GM18868 (cell line): Measurements from ENCODE around the gene TNRC6A.
A peak's percentile ranks its signal among the peaks of the same experiment; 100 is the strongest.
"Not testable (repeated sequence)": the region's sequence is repeated elsewhere in the genome, so short reads cannot be mapped to it uniquely, and the experiment has no call there.

ENCODE experiments used
- ATAC-seq: cut with Tn5 transposase; IDR thresholded peaks from one replicate; pipeline ENCODE4 v1.9.1; 2021; ENCODE audit warnings: mild to moderate bottlenecking, moderate library complexity; ENCODE audit not compliant: unreplicated experiment

TNRC6A gene

DNA sequence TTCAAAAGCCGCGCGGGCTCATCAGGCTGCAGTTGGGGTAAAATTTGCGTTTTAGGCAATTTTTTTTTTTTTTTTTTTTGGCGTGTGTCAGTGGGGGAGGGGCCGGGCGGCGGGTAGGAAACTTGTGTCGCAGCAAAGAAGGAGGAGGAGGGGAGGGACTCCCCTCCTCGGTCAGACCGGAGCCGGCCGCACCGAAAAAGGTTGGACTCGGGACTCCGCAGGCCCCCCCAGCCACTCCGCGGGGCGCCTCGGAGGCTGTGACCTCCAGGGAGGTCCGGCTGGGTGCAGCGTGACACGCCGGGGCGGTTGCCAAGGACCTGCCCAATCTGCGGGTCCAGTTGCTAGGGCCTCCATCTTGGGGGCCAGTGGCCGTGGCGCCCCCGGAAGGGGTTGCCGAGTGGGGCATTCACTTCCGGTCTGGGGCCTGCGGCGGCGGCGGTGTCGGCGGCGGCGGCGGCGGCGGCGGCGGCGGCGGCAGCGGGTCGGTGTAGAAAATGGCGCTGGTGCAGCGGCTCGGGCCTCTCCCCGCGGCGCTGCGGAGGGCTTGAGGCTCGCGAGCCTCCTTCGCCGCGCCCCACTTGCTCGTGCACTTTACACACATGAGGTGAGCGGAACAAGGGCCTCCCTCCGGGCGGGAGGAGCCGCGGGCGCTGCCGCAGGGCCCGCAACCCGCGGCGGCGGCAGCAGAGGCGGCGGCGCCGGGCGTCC lies at the start of gene TNRC6A:
Gene TNRC6A, plus strand, starts transcription at position 409 of the 708 bp plus-strand sequence. Its CDS starts 191 bp downstream, at position 600.
- peak; percentile 92 for ATAC-seq

DNA sequence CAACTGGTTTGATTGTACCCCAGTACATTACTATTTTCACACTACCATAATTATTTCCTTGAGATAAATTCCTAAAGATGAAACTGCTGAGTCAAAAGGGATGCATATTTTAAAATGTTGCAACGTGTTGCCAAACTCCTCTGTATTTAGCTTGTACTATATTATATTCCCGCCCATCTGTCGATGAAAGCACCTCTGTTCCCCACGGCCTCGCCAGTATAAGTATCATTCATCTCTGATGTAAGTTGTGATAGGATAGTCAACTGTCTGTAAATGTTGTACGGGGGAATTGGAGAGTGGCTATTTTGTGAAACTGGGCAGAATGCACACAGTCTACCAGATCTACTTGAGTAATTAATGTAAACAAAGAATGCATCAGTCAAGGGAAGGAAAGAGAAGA lies 47.7 kb upstream of the TNRC6A start:
- no peak for ATAC-seq

DNA sequence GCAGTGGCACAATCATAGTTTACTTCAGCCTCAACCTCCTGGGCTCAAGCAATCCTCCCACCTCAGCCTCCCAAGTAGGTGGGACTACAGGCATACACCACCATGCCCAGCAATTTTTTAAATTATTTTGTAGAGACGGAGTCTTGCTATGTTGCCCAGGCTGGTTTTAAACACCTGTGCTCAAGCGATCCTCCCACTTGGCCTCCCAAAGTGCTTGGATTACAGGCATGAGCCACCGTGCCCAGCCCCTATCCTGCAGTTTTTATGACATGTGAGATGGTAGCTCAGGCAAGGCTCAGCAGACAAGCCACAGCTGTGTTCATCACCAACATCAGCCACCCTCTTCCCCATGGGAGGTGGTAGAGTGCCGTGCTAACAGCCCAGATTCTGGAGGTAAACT lies 46.2 kb upstream of the TNRC6A start:
- no peak for ATAC-seq

DNA sequence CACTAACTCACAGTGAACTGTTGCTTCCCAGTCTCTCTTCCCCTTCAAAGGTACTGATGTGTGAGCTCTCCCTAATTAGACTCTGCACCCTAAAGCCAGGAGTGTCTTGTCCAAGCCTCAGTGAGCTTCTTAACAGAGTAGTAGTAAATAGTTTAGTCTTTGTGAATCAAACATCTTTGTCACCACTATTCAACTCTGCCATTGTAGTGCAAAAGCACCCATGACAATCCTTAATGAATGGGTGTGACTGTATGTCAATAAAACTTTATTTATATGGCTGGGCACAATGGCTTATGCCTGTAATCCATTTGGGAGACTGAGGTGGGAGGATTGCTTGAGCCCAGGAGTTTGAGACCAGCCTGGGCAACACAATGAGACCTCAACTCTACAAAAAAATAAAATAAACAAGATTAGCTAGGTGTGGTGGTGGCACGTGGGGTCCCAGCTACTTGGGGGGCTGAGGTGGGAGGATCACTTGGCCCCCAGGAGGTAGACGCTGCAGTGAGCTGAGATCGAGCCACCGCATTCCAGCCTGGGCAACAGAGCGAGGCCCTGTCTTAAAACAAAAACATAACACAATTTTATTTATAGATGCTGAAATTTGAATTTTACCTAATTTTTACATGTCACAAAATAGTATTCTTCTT lies 45.5 kb upstream of the TNRC6A start:
- no peak for ATAC-seq

DNA sequence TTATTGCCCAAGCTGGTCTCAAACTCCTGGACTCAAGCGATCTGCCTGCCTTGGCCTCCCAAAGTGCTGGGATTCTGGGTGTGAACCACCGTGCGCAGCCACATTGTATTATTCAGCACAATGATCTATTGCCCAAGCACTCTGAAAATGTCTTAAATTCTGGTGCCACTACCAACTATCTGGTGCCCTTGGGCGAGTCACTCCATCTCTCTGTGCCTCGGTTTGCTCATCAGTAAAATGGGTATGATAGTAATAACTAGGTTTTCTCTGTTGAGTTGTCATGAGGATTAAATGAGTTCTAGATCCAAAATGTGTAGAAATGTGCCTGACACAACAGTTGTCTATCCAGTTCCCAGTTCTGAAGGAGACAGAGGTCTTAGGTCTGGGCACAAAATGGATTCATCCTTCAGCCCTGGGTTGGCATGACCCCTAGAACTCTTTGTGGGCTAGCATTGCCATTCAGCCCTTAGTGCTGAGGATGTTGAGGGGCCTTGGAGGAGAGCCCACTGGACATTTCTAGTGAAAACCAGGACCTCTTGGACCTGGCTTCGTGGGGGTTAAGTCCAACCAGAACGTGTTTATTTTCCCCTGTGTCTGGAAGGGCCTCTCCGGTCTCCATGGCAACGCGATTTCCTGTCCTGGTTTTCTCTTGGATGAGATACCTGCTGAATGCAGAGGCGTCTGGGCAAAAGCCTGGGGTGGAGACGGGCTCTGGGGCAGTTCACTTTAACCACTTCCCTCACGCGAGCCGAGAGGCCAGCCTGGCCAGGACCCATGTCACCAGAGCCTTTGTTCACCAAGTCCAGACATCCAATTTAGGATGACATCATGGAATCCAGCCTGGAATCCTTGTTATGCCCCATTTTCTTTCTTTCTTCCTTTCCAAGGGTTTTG lies 43.7 kb upstream of the TNRC6A start:
- ATAC-seq = no peak

DNA sequence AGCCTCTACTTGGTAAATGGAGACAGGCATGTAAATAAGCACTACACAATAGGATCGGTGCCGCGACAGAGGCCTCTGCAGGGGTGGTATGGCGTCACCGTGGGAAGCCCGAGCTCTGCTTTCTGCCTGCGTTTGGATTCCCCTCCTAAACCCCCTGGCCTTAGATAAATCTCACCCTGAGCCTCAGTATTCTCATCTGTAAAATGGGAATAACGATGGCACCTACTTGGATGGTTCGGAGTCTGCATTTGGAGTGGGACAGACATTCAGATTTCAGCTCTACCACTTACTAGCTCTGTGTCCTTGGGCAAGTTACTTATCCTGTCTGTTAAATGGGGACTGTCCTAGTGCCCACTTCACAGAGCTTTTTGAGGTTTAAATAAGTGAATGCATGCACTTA lies 42.8 kb upstream of the TNRC6A start:
- no peak for ATAC-seq

DNA sequence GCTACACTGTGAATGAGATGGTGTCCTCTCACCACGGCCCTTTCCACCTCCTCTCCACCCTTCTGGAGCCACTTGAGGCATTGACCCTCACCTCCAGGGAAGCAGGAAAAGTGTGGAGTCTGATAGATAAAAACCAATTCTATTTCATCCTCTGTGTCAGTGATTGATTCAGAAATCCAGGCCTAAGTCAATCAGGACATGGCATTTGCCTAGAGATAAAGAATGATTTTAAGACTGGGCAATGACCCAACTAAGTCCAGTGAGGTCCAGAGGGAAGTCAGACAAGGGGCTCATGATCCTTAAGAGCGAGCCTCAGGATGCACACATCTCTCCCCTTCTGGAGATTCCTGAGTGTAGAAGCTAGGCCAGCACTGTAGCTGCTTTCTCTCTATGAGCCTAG lies 41.1 kb upstream of the TNRC6A start:
- no peak for ATAC-seq

DNA sequence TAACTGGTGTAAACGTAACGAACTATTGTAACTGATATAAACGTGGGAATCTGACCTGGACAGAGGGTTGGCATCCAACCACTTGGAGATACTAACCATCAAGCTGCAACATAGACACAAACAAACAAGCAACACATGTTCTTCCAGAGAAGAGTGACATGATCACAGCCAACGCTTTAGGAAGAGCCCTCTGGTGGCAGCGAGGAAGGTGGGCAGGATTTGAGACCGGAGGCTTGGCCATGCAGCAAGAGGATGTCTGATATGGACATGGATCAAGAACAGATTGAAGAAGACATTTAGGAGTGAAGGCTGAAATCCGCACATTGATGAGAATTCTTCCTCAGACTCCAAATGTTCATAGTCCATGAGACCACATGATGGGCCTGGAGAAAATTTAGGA lies 40.3 kb upstream of the TNRC6A start:
- no peak for ATAC-seq

DNA sequence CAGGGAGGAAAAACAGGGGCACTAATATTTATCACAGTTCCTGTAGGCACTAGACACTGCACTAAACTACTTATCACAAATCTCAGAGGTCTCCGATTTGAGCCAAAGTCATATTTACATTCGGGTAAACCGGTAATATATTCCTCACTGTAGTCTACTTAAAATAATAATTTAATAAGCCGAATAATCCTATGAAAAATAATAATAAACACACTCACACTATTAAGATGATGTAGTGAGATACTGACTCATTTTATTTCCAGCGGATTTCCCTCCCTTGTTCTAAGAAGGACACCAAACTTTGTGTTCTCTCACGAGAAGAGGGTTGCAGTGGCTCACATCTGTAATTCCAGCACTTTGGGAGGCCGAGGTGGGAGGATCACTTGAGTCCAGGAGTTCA lies 36.6 kb upstream of the TNRC6A start:
- ATAC-seq = no peak

DNA sequence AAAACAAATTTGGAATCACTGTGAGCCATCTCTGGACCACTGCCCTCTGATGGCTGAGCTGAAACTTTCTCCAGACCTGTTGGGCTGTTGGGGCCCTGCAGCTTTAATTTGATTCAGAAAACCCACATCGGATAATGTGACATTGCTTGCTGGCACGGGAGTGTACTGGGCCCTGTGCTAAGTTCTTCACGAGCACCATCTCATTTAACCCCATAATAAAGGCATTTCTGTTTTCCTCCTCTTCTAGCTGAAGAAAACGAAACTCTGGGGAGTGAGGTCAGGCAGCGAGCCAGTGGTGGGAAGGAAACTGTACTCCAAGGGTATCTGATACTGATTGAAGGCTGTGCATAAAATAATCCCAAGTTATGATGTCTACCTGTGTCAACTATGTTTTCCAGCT lies 34.5 kb upstream of the TNRC6A start:
- no peak for ATAC-seq

DNA sequence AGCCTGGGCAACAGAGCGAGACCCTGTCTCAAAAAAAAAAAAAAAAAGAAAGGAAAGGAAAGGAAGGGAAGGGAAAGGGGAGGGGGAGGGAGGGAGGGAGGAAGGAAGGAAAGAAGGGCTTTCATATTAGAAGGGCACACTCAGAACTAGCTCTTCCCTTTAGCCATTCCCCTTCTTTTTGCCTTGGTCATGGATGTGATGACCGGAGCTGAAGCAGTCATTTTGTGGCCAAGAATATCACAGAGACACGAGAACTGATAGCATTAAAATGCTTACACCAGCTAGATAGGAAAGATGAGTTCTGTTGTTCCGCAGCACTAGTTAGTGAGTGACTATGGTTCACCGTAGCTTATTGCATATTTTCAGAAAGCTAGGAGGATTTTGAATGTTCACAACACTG lies 32.8 kb upstream of the TNRC6A start:
- ATAC-seq = no peak

DNA sequence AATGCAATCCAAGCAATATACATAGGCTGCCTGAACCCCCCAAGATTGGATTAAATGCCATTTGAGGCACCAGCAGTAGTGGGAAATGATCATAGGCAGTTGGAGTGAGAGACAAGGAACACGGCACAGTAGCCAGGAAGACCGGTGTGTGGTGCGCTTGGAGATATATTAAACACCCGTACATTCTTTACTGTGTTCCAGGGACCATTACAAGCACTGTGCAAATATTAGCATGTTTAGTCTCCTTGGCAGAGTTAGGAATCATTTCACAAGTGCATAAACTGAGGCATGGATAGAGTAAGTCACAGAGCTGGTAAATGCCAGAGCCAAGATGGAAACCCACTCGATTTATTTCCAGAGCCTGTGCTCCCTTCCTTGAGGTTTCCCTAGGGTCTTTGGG lies 31.1 kb upstream of the TNRC6A start:
- ATAC-seq = no peak

DNA sequence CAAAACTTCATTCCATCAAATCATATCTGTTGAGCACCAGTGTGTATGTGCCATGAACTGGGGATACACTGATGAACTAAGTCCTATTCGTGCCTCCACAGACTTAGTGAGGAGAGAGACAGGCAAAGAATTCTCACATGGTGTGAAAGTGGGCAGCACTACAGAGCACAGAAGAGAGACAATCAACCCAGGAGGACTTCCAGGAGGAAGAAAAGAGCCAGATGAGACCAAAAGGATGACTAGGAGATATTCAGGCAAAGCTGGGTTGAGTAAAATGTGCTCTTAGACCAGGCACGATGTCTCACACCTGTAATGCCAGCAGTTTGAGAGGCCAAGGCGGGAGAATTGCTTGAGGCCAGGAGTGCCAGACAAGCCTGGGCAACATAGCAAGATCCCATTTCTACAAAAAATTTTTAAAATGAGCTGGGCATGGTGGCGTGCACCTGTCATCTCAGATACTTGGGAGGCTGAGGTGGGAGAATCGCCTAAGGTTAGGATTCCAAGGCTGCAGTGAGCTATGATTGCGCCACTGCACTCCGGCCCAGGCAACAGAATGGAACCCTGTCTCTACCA lies 30.2 kb upstream of the TNRC6A start:
- no peak for ATAC-seq

DNA sequence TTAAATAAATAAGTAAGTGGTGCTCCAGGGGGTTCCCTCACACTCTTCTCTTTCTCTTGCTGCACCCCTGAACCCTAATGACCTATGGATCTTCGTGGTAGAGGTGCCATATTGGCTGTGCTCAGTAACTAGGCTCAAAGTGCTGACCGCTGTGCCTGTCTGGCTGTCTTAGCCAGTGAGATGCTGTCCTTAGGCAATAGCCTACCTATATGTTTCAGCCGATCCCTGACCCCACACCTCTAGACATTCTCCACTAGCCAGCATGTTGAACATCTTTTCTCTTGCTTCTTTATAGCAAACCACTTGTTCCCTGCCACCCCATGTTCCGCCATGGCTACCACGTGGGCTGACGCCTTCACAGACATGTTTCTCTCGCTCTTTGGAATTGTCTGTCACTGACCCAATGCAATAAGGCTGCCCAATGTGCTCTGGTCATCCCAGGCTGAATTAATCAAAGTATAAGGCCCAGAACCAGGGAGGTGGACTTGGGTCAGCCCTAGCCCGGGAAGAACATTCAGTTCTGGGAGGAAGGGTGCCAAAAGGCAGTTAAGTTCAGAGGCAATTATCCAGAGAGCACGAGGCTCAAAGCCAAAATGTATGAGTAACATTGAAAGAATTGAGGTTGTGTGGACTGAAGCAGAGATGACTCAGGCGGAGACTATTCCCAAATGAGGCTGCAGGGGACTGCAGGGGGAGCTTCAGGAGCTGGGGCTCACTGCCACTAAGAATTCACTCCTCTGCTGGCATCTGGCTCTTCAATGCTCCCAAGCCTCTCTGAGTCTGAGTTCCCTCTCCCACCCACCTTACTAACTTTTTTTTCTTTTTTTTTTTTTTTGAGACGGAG lies 28.7 kb upstream of the TNRC6A start:
- no peak for ATAC-seq

DNA sequence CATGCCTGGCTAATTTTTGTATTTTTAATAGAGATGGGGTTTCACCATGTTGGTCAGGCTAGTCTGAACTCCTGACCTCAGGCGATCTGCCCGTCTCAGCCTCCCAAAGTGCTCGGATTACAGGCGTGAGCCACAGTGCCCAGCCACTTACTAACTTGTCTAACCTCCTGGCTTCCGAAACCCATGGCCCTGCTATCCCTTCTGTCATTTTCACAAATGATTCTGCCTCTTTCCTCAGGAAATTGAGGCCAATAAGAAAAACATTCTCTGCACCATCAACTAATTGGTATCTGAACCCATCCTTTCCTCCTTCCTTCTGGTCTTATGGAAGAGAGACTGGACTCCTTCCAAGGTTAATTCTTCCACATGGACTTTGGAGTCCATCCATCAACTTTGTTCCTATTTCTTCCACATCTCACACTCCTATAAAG lies 27.9 kb upstream of the TNRC6A start:
- no peak for ATAC-seq

DNA sequence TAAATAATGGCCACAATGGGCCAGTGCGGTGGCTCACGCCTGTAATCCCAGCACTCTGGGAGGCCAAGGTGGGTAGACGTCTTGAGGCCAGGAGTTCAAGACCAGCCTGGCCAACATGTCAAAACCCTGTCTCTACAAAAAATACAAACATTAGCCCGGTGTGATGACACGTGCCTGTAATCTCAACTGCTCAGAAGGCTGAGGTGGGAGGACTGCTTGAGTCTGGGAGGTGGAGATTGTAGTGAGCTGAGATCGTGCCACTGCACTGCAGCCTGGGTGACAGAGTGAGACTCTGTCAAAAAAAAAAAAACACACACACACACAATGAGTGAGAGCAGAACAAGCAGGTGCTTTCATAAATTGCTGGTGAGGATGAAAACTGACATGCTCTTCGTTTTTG lies 21.7 kb upstream of the TNRC6A start:
- ATAC-seq = not testable (repeated sequence)

DNA sequence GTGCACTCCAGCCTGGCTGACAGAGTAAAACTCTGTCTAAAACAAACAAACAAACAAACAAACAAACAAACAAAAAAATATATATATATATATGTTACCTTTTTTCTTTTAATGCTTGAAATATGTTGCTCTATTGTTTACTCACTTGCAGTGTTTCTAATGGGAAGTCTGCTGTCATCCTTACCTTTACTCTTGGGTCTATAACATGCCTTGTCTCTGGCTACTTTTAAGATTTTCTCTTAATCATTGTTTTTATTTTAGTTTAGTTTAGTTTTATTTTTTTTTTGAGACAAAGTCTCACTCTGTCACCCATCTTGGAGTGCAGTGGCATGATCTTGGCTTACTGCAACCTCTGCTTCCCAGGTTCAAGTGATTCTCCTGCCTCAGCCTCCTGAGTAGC lies 16.1 kb upstream of the TNRC6A start:
- no peak for ATAC-seq

DNA sequence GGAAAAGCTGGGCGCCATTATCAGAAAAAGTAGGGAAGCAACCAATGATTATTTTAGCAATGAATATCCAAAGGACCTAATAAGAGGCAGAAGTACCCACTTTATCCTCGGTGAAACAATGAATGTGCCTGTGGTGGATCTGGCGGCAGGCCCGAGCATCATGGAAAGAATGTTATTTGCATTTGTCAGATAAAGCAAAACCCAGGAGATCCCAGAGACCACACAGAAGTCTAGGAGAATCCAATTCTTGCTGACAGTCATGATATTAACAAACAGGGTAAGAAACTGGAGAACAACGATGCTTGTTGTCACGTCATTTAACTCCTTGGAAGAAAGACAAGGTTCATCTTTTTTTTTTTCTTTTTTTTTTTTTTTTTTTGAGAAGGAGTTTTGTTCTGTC lies 12.0 kb upstream of the TNRC6A start:
- no peak for ATAC-seq

DNA sequence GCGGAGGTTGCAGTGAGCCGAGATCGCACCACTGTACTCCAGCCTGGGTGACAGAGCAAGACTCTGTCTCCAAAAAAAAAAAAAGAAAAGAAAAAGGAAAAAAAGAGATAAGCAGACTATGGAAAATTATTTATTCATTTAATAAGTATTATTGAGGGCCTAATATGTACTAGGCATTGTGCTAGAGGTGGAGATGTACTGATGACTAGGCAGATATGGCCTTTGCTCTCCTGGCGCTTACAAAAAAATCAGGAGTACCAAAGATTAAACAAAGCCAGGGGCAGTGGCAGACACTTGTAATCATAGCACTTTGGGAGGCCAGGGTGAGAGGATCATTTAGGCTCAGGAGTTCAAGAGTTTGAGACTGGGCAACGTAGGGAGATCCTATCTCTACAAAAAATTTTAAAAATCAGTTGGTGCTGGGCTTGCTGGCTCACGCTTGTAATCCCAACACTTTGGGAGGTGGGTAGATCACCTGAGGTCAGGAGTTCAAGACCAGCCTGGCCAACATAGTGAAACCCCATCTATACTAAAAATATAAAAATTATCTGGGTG lies 10.4 kb upstream of the TNRC6A start:
- no peak for ATAC-seq

DNA sequence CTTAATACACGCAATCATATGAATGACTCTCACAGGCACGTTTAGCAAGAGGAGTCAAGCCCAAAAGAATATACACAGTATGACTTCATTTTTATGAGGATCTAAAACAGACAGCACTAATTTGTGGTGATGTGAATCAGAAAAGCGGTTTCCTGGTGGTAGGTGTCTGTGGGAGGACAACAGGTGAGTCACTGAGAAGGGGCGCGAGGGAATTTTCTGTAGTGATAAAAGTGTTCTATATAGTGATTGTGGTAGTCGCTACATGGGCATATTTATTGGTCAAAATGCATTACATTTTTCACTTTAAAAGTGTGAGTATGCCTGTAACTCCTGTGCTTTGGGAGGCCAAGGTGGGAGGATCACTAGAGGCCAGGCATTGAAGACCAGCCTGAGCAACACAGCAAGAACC lies 7.6 kb upstream of the TNRC6A start:
- no peak for ATAC-seq
